ENCODE results near the gene PLXDC2.

Gene PLXDC2

GRCh38 chr10:19974138-19974537 lies 157.9 kb downstream of the PLXDC2 start:
- no peak overlapping the region for H3K4me3 ChIP-seq (ENCODE audit: low read depth, low read length)
- TF ChIP-seq CTCF (IDR thresholded peaks at IDR 0.05; ENCODE audit: borderline replicate concordance, insufficient read depth, low read depth, low read length), result no peak

- TF ChIP-seq CTCF (IDR thresholded peaks at IDR 0.05; ENCODE audit: borderline replicate concordance, insufficient read depth, low read depth, low read length), result no peak
- H3K4me3 ChIP-seq (ENCODE audit: low read depth, low read length), result no peak overlapping the region
These were observed 158.3 kb downstream of the PLXDC2 start for GRCh38 chr10:19974554-19974953.

GRCh38 chr10:19977097-19977521 lies 160.9 kb downstream of the PLXDC2 start:
- TF ChIP-seq CTCF (IDR thresholded peaks at IDR 0.05; ENCODE audit: borderline replicate concordance, insufficient read depth, low read depth, low read length), result no peak

GRCh38 chr10:19979628-19980027 lies 163.4 kb downstream of the PLXDC2 start:
- TF ChIP-seq CTCF (IDR thresholded peaks at IDR 0.05; ENCODE audit: borderline replicate concordance, insufficient read depth, low read depth, low read length), result no peak
- no peak overlapping the region for H3K4me3 ChIP-seq (ENCODE audit: low read depth, low read length)

More at GRCh38 chr10:19977097-19977521, 160.9 kb downstream of the PLXDC2 start:
- no peak overlapping the region for H3K4me3 ChIP-seq (ENCODE audit: low read depth, low read length)

GRCh38 chr10:19983880-19984565 lies 167.8 kb downstream of the PLXDC2 start:
- no peak for TF ChIP-seq CTCF (IDR thresholded peaks at IDR 0.05; ENCODE audit: borderline replicate concordance, insufficient read depth, low read depth, low read length)
- no peak overlapping the region for H3K4me3 ChIP-seq (ENCODE audit: low read depth, low read length)

- TF ChIP-seq CTCF (IDR thresholded peaks at IDR 0.05; ENCODE audit: borderline replicate concordance, insufficient read depth, low read depth, low read length), result no peak
- no peak overlapping the region for H3K4me3 ChIP-seq (ENCODE audit: low read depth, low read length)
These were observed 169.5 kb downstream of the PLXDC2 start for GRCh38 chr10:19985745-19986144.

GRCh38 chr10:19986591-19986990 lies 170.4 kb downstream of the PLXDC2 start:
- H3K4me3 ChIP-seq (ENCODE audit: low read depth, low read length), result no peak overlapping the region
- no peak for TF ChIP-seq CTCF (IDR thresholded peaks at IDR 0.05; ENCODE audit: borderline replicate concordance, insufficient read depth, low read depth, low read length)

Data from GM12875 (cell line).